Cardiac ventricle fibroblast (primary cell): Measurements from ENCODE around the gene OSTM1. TPM values are rescaled to one million over a fixed set of nuclear protein-coding genes. Genes with fewer than 3 reads are reported as not detected.

Experiments
- total RNA-seq: library from RNA; depleted of rRNA; stranded (reverse); fragments of >200 nt; gene quantifications from 2 replicates; pipeline ENCODE4 v1.2.3, GENCODE V29; 2015

Gene OSTM1
- total RNA-seq: 32.1 and 37.9 TPM in 2 replicates

GRCh38 chr6:108074359-108075144, at the start of gene OSTM1:
Gene OSTM1, minus strand, starts transcription at chr6:108074741. Its CDS starts 90 bp downstream, at chr6:108074651.

Other genes with a start within 250 kb of the OSTM1 start
- gene SEC63, start 116.5 kb downstream of the OSTM1 start, total RNA-seq: 34.6 and 70.9 TPM in 2 replicates
- gene NR2E1, start 91.3 kb upstream of the OSTM1 start, total RNA-seq: not detected in 2 replicates
- gene SNX3, start 186.3 kb upstream of the OSTM1 start, total RNA-seq: 157 and 163 TPM in 2 replicates
- gene AFG1L, start 220.3 kb upstream of the OSTM1 start, total RNA-seq: 0.73 and 4.2 TPM in 2 replicates